Upper lobe of left lung (tissue), 4 donors: ENCODE results near the gene ARHGDIA.

ENCODE experiments used
- CTCF ChIP-seq, 6 experiments: fragments of 450-650 bp in 4 of 6; fragments of 200-600 bp in 2 of 6; sonication (generic) in 2 of 6; IDR thresholded peaks; one replicate each; pipeline ENCODE4 v1.5.1; 2016 to 2019; ENCODE audit warnings: antibody characterized with exemption in 6 of 6
- POLR2AphosphoS5 ChIP-seq, 2 donors: sonication (generic); formaldehyde crosslinking; IDR thresholded peaks; one replicate each; pipeline ENCODE4 v1.5.1; 2017; ENCODE audit warnings: antibody characterized with exemption in 2 of 2

- TF ChIP-seq CTCF (IDR thresholded peaks at IDR 0.05) (no peak), POLR2AphosphoS5 (IDR thresholded peaks at IDR 0.05) (no peak)
Observed at GRCh38 chr17:81908793-81909192, 37.7 kb upstream of the ARHGDIA start.
